Measurements from ENCODE around the gene ZNF281.

DNA sequence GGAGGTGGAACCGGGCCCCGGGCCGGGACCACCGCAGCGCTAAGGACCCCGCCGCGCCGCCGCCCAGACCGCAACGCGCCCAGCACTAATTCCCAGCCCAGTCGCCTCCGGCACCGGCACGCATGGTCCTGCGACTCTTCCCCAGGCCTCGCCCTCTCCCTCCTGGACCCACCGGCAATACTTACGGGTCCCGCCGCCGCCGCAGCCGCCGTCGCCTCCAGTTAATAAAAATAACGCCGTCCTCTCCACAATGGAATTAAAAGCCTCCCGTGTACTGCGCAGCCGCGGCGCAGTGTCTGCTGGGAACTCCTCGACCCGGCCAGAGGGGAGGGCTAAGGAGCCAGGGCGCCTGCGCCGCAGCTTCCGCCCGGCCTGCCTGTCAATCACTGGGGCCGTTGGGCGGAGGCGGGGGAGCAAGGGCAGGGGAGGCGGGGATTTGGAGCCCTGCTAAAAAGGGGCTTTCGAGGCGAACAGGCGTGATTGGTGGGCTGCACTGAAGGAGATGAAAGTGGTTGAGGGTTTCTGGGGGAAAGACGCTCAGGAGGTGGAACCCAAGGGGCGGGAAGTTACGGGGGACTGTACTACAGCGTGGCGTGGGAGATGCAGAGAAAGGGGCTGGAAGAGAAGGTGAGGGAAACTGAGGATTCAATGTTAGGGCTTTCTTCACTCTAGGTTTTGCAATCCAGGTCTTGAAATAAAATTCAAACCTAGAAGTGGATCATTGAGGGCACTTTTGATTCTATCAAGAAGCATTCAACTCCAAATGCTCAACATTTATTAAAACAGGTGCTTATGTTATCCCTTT is at the start of gene ZNF281:
- peak; percentile 66 for TF ChIP-seq POLR2A (IDR thresholded peaks at IDR 0.05; ENCODE audit: low read length)
- TF ChIP-seq GATA1 (IDR thresholded peaks at IDR 0.05; ENCODE audit: low read depth, low read length), result no peak
